ENCODE measurements around the gene TGM6. TPM values are rescaled to one million over a fixed set of nuclear protein-coding genes. Genes with fewer than 3 reads are reported as not detected.

Gene TGM6
- total and polyA plus RNA-seq, 9 of the 15 experiments (the other 6 are each of a cell fraction or from before 2014, with no cell fraction given): not detected

- POLR2A ChIA-PET: no interaction called here
- BruUV-seq (replicated peaks): no TSS peak
- WGBS (ENCODE audit: insufficient coverage, low coverage, missing lambda C conversion rate): 0% methylated on average over 2 of the region's 2 CpGs
- Histone ChIP-seq H2AFZ (ENCODE audit: low read depth, low read length) (no peak overlapping the region), H3K27ac (ENCODE audit: extremely low read depth, low read depth, low read length) (no peak overlapping the region), H3K4me1 (replicated peaks in 1 of 2; ENCODE audit: control insufficient read depth in 2 of 2, insufficient read depth in 2 of 2, low read length in 2 of 2) (no peaks in the 10 kb centered on the region), H3K4me3 (no peak overlapping the region), H3K4me2 (ENCODE audit: insufficient read depth, low read length) (no peak overlapping the region), H3K27me3 (ENCODE audit: control insufficient read depth in 2 of 2, insufficient read depth in 2 of 2, low read length in 2 of 2) (peaks cover 2 to 16% of the 10 kb centered on the region in 2 experiments; a peak in 3 of 5 replicates), H3K9ac (ENCODE audit: insufficient read depth in 1 of 2, low read depth in 2 of 2, low read length in 2 of 2) (no peak overlapping the region), H3K79me2 (ENCODE audit: control insufficient read depth, insufficient read depth, low read length) (no peaks in the 10 kb centered on the region), H3K9me1 (ENCODE audit: control insufficient read depth, insufficient read depth, low read length) (no peaks in the 10 kb centered on the region), H4K20me1 (replicated peaks; ENCODE audit: control insufficient read depth, insufficient read depth, low read length) (no peaks in the 10 kb centered on the region), H3K36me3 (ENCODE audit: control insufficient read depth, insufficient read depth, low read length) (no peaks in the 10 kb centered on the region), H3K9me3 (replicated peaks; ENCODE audit: control insufficient read depth, insufficient read depth, low read depth, low read length) (no peaks in the 10 kb centered on the region)
- CTCF ChIA-PET (ENCODE audit: low intra/inter-chr PET ratio): no interaction called here
- DNase-seq (ENCODE audit: extremely low read depth in 1 of 4, low spot score in 3 of 4) (no peak), ATAC-seq (no peak), FAIRE-seq (no peak)
- in situ Hi-C loops (cut with MboI) (no loop called here), intact Hi-C loops (cut with micrococcal nuclease) (no loop called here)
- TF ChIP-seq STAT5A (IDR thresholded peaks at IDR 0.05; ENCODE audit: borderline replicate concordance, low read length): no peak
- TF ChIP-seq RBM25 (IDR thresholded peaks at IDR 0.05; ENCODE audit: low read depth, low read length, severe bottlenecking): peak; percentile 75
- no peak for TF ChIP-seq SNAPC5 (CRISPR knock-in tag; IDR thresholded peaks at IDR 0.05)
- TF ChIP-seq REST (IDR thresholded peaks at IDR 0.05; ENCODE audit: borderline replicate concordance): no peak
- no peak for TF ChIP-seq REST (CRISPR knock-in tag; IDR thresholded peaks at IDR 0.05; ENCODE audit: low read depth)
- no peak for TF ChIP-seq POLR2AphosphoS2 (IDR thresholded peaks at IDR 0.05; ENCODE audit: low read length)
- TF ChIP-seq SIN3A (IDR thresholded peaks at IDR 0.05; ENCODE audit: borderline replicate concordance in 2 of 2, control insufficient read depth in 1 of 2, low read depth in 2 of 2, low read length in 2 of 2): no peak
- TF ChIP-seq, protein P1, sequence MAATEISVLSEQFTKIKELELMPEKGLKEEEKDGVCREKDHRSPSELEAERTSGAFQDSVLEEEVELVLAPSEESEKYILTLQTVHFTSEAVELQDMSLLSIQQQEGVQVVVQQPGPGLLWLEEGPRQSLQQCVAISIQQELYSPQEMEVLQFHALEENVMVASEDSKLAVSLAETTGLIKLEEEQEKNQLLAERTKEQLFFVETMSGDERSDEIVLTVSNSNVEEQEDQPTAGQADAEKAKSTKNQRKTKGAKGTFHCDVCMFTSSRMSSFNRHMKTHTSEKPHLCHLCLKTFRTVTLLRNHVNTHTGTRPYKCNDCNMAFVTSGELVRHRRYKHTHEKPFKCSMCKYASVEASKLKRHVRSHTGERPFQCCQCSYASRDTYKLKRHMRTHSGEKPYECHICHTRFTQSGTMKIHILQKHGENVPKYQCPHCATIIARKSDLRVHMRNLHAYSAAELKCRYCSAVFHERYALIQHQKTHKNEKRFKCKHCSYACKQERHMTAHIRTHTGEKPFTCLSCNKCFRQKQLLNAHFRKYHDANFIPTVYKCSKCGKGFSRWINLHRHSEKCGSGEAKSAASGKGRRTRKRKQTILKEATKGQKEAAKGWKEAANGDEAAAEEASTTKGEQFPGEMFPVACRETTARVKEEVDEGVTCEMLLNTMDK (IDR thresholded peaks at IDR 0.05; ENCODE audit: borderline replicate concordance, insufficient read depth, low read depth, low read length, poor library complexity, severe bottlenecking): no peak
- TF ChIP-seq ZNF239 (CRISPR knock-in tag; IDR thresholded peaks at IDR 0.05): no peak
- no peak for TF ChIP-seq ZNF24 (IDR thresholded peaks at IDR 0.05)
- no peak for TF ChIP-seq NR2C2 (CRISPR knock-in tag; IDR thresholded peaks at IDR 0.05)
- TF ChIP-seq NR2C2 (tag; IDR thresholded peaks at IDR 0.05): no peak
- TF ChIP-seq ETV5 (CRISPR knock-in tag; IDR thresholded peaks at IDR 0.05; ENCODE audit: low read depth): no peak
- no peak for TF ChIP-seq DIDO1 (tag; IDR thresholded peaks at IDR 0.05; ENCODE audit: low read depth)
Observed at GRCh38 chr20:2401527-2401926, 20.8 kb downstream of the TGM6 start.

Data from K562 (cell line).